Hepatocyte (in vitro differentiated cells): ENCODE measurements around the gene TECR.
"Not testable (repeated sequence)": the region's sequence is repeated elsewhere in the genome, so short reads cannot be mapped to it uniquely, and the experiment has no call there.

Source experiments
- CTCF ChIP-seq: fragments of 200-600 bp; sonication (generic); IDR thresholded peaks from 2 replicates; pipeline ENCODE4 v1.5.1; 2016; ENCODE audit warnings: antibody characterized with exemption, mild to moderate bottlenecking; ENCODE audit not compliant: poor library complexity
- EZH2 ChIP-seq: fragments of 200-600 bp; sonication (generic); IDR thresholded peaks from 2 replicates; pipeline ENCODE4 v1.6.1; 2016; ENCODE audit warnings: antibody characterized with exemption, mild to moderate bottlenecking, borderline replicate concordance
- EZH2phosphoT487 ChIP-seq: fragments of 200-600 bp; sonication (generic); IDR thresholded peaks from one replicate; pipeline ENCODE4 v1.6.1; 2018; ENCODE audit warnings: antibody characterized with exemption, mild to moderate bottlenecking, low read depth, moderate library complexity; ENCODE audit not compliant: unreplicated experiment, severe bottlenecking

GRCh38 chr19:14564652-14565297 is 35.4 kb downstream of the TECR start:
- TF ChIP-seq EZH2, CTCF, EZH2phosphoT487: not testable (repeated sequence)
